H1 (cell line): Measurements from ENCODE around the gene ACTL7A.

ENCODE experiments used
- CHD2 ChIP-seq: IDR thresholded peaks from 2 replicates; pipeline ENCODE4 v1.6.1; 2012; ENCODE audit warnings: low read length, improper control_type of control experiment
- GABPA ChIP-seq: IDR thresholded peaks from 2 replicates; pipeline ENCODE4 v1.6.1; 2011; ENCODE audit warnings: mild to moderate bottlenecking, low read length, moderate library complexity, borderline replicate concordance; ENCODE audit not compliant: insufficient read depth
- POLR2A ChIP-seq, 2 experiments: IDR thresholded peaks; 1 replicate in 1 of 2; 2 replicates in 1 of 2; pipeline ENCODE4 v1.6.1; 2011; ENCODE audit warnings: low read depth in 2 of 2, low read length in 2 of 2, mild to moderate bottlenecking in 2 of 2; ENCODE audit errors: control extremely low read depth in 1 of 2
- RAD21 ChIP-seq, 2 experiments: IDR thresholded peaks in 1 of 2; conservative IDR thresholded peaks in 1 of 2; 2 replicates each; pipeline ENCODE4 v1.6.1; 2011; ENCODE audit warnings: low read depth in 2 of 2, low read length in 2 of 2, improper control_type of control experiment in 1 of 2, inconsistent platforms in 1 of 2, mild to moderate bottlenecking in 1 of 2, moderate library complexity in 1 of 2
- SRF ChIP-seq: IDR thresholded peaks from 2 replicates; pipeline ENCODE4 v1.6.1; 2011; ENCODE audit warnings: mild to moderate bottlenecking, low read depth, low read length, moderate library complexity
- TEAD4 ChIP-seq: IDR thresholded peaks from 2 replicates; pipeline ENCODE4 v1.6.1; 2012; ENCODE audit warnings: low read depth, low read length, inconsistent platforms, mixed read lengths
- TF ChIP-seq, protein P1 (sequence below), 3 experiments: IDR thresholded peaks; 1 replicate in 2 of 3; 2 replicates in 1 of 3; pipeline versions ENCODE4 v1.5.1 to v1.6.1; 2011; ENCODE audit warnings: low read length in 3 of 3, mild to moderate bottlenecking in 3 of 3, inconsistent platforms in 2 of 3, low read depth in 1 of 3, moderate library complexity in 1 of 3; ENCODE audit not compliant: insufficient read depth in 1 of 3; ENCODE audit errors: control extremely low read depth in 1 of 3

DNA sequence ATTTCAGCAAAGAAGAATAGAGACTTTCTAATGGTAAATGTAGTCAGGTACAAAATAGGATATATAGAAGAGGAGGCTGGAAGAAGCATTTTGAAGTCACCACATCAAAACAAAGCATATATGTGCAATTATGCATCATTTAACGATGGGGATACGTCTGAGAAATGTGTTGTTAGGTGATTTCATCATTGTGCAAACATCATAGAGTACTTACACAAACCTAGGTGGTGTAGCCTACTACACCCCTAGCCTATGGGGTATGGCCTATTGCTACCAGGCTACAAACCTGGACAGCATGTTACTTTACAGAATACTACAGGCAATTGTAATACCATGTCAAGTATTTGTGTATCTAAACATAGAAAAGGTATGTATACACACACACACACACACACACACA is 43.4 kb downstream of the ACTL7A start:
- TF ChIP-seq CHD2 (no peak), POLR2A (IDR thresholded peaks at IDR 0.05; ENCODE audit: control extremely low read depth in 1 of 2, low read depth in 2 of 2, low read length in 2 of 2) (no peak), GABPA (no peak), SRF (no peak), RAD21 (IDR thresholded peaks at IDR 0.05 in 1 of 2, conservative IDR thresholded peaks at IDR 0.05 in 1 of 2; ENCODE audit: low read depth in 2 of 2, low read length in 2 of 2) (no peak), TEAD4 (no peak)
- TF ChIP-seq, protein P1, sequence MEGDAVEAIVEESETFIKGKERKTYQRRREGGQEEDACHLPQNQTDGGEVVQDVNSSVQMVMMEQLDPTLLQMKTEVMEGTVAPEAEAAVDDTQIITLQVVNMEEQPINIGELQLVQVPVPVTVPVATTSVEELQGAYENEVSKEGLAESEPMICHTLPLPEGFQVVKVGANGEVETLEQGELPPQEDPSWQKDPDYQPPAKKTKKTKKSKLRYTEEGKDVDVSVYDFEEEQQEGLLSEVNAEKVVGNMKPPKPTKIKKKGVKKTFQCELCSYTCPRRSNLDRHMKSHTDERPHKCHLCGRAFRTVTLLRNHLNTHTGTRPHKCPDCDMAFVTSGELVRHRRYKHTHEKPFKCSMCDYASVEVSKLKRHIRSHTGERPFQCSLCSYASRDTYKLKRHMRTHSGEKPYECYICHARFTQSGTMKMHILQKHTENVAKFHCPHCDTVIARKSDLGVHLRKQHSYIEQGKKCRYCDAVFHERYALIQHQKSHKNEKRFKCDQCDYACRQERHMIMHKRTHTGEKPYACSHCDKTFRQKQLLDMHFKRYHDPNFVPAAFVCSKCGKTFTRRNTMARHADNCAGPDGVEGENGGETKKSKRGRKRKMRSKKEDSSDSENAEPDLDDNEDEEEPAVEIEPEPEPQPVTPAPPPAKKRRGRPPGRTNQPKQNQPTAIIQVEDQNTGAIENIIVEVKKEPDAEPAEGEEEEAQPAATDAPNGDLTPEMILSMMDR (IDR thresholded peaks at IDR 0.05; ENCODE audit: control extremely low read depth in 1 of 3, insufficient read depth in 1 of 3, low read depth in 1 of 3, low read length in 3 of 3): no peak
